OCI-LY3 (cell line): Measurements from ENCODE around the gene KIAA1671.

ENCODE experiments used
- EZH2phosphoT487 ChIP-seq: fragments of 200-600 bp; shearing (Covaris generic); IDR thresholded peaks from 2 replicates; pipeline ENCODE4 v1.6.1; 2018; ENCODE audit warnings: antibody characterized with exemption, mixed run types, low read depth
- TF ChIP-seq, protein P1 (sequence below): fragments of 200-600, 300-600 bp; sonication (generic); IDR thresholded peaks from 2 replicates; pipeline ENCODE4 v1.5.1; 2014; ENCODE audit warnings: antibody characterized with exemption, low read length, low read depth

DNA sequence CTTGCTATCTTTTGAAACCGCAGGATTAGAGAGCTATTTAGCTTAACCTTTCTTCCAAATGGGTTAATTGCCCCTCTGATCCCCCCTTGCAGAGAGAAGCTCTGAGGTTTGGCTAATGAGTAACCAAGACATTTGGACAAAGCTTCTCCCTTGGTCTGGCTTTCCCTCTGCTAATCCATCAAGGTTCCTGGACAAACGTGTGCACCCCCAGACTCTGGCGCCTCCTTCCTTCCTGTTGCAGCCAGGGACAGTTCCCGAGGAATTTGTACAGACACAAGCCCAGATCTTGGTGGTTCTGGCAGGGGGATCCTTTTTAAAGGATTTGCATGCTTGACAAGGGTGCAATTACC is 1.6 kb downstream of the KIAA1671 start:
- TF ChIP-seq, protein P1, sequence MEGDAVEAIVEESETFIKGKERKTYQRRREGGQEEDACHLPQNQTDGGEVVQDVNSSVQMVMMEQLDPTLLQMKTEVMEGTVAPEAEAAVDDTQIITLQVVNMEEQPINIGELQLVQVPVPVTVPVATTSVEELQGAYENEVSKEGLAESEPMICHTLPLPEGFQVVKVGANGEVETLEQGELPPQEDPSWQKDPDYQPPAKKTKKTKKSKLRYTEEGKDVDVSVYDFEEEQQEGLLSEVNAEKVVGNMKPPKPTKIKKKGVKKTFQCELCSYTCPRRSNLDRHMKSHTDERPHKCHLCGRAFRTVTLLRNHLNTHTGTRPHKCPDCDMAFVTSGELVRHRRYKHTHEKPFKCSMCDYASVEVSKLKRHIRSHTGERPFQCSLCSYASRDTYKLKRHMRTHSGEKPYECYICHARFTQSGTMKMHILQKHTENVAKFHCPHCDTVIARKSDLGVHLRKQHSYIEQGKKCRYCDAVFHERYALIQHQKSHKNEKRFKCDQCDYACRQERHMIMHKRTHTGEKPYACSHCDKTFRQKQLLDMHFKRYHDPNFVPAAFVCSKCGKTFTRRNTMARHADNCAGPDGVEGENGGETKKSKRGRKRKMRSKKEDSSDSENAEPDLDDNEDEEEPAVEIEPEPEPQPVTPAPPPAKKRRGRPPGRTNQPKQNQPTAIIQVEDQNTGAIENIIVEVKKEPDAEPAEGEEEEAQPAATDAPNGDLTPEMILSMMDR: no peak
- TF ChIP-seq EZH2phosphoT487: no peak
